H1 (cell line): ENCODE data around the gene SNX25. TPM values are rescaled to one million over a fixed set of nuclear protein-coding genes. Genes with fewer than 3 reads are reported as not detected.

Experiments used
- BACH1 ChIP-seq: IDR thresholded peaks from 2 replicates; pipeline ENCODE4 v1.6.1; 2012; ENCODE audit warnings: low read length, improper control_type of control experiment
- BCL11A ChIP-seq, 2 experiments: IDR thresholded peaks; one replicate each; pipeline ENCODE4 v1.6.1; 2011; ENCODE audit warnings: low read depth in 2 of 2, low read length in 2 of 2, mild to moderate bottlenecking in 2 of 2
- HDAC2 ChIP-seq, 2 experiments: fragments of 300-600 bp in 1 of 2; sonication (generic) in 1 of 2; IDR thresholded peaks; 2 replicates each; pipeline ENCODE4 v1.6.1; 2011 to 2012; ENCODE audit warnings: low read depth in 2 of 2, low read length in 2 of 2, mild to moderate bottlenecking in 2 of 2, moderate library complexity in 2 of 2, borderline replicate concordance in 1 of 2, inconsistent platforms in 1 of 2
- JUND ChIP-seq: IDR thresholded peaks from 2 replicates; pipeline ENCODE4 v1.6.1; 2011; ENCODE audit warnings: mild to moderate bottlenecking, improper control_type of control experiment, low read length
- RFX5 ChIP-seq: IDR thresholded peaks from 2 replicates; pipeline ENCODE4 v1.6.1; 2011; ENCODE audit warnings: low read depth, low read length, improper control_type of control experiment, borderline replicate concordance
- SAP30 ChIP-seq: fragments of 300-600 bp; sonication (generic); IDR thresholded peaks from 2 replicates; pipeline ENCODE4 v1.7.1; 2012; ENCODE audit warnings: low read length, moderate library complexity, mild to moderate bottlenecking, inconsistent platforms; ENCODE audit not compliant: insufficient read depth, insufficient replicate concordance
- SIN3A ChIP-seq, 2 experiments: IDR thresholded peaks in 1 of 2; conservative IDR thresholded peaks in 1 of 2; 2 replicates each; pipeline ENCODE4 v1.6.1; 2011 to 2012; ENCODE audit warnings: low read length in 2 of 2, improper control_type of control experiment in 1 of 2, low read depth in 1 of 2, mild to moderate bottlenecking in 1 of 2
- polyA plus RNA-seq, 7 experiments: library from polyadenylated mRNA; depleted of rRNA in 3 of 7; stranded (reverse) in 5 of 7; unstranded in 2 of 7; fragments of >200 nt in 5 of 7; fragments of 200-250 nt in 2 of 7; gene quantifications; 1 replicate in 5 of 7; 2 replicates in 1 of 7; 4 replicates in 1 of 7; pipeline versions ENCODE4 v1.2.1 to v1.2.3, GENCODE V29; 2011 to 2013; ENCODE audit warnings: missing spikeins in 2 of 7, mixed read lengths in 2 of 7
- total RNA-seq: library from RNA; stranded (reverse); fragmentation: NEBNext Ultra II Directional; extraction: Animal tissue kit (Norgen Biotek cat#: 25700); gene quantifications from 2 replicates; pipeline ENCODE4 v1.2.1, GENCODE V29; 2021

The SNX25 gene
- total and polyA plus RNA-seq, 2 of the 8 experiments (the other 6 are each of a cell fraction or from before 2014, with no cell fraction given), result 5.4 to 19.9 TPM

- no peak for TF ChIP-seq SIN3A (conservative IDR thresholded peaks at IDR 0.05 in 1 of 2, IDR thresholded peaks at IDR 0.05 in 1 of 2; ENCODE audit: low read depth in 1 of 2, low read length in 2 of 2)
- TF ChIP-seq BACH1, result no peak
- TF ChIP-seq BCL11A (IDR thresholded peaks at IDR 0.05; ENCODE audit: low read depth in 2 of 2, low read length in 2 of 2), result no peak
- no peak for TF ChIP-seq HDAC2 (IDR thresholded peaks at IDR 0.05; ENCODE audit: borderline replicate concordance in 1 of 2, low read depth in 2 of 2, low read length in 2 of 2)
- no peak for TF ChIP-seq JUND
- no peak for TF ChIP-seq RFX5
- no peak for TF ChIP-seq SAP30
These were observed 66.6 kb downstream of the SNX25 start (continued) for GRCh38 chr4:185276036-185276435.
